Natural killer cell (primary cell): ENCODE results near the gene SETD1B. TPM values are rescaled to one million over a fixed set of nuclear protein-coding genes. Genes with fewer than 3 reads are reported as not detected.
A peak's percentile ranks its signal among the peaks of the same experiment; 100 is the strongest.

Experiments used
- ATAC-seq, 3 donors: fragments of 150-1000 bp in 2 of 3; fragments of 200-7000 bp in 1 of 3; cut with Tn5 transposase; 1 replicate in 1 of 3; 2 replicates in 2 of 3; pipeline ENCODE4 v1.10.0; 2021; ENCODE audit warnings: mild to moderate bottlenecking in 2 of 3, moderate library complexity in 2 of 3
- DNase-seq, 2 donors: peaks; one replicate each; pipeline versions ENCODE4 v3.0.0 to v3.0.0-alpha.2; 2013 to 2021; ENCODE audit warnings: mixed read lengths in 1 of 2
- H3K27ac ChIP-seq: one replicate; pipeline ENCODE4 v1.5.1; 2013; ENCODE audit warnings: mild to moderate bottlenecking, low read length
- H3K27me3 ChIP-seq: one replicate; pipeline ENCODE4 v1.6.1; 2013; ENCODE audit warnings: low read length; ENCODE audit not compliant: control insufficient read depth, insufficient read depth
- H3K36me3 ChIP-seq: one replicate; pipeline ENCODE4 v1.6.1; 2013; ENCODE audit warnings: low read length; ENCODE audit not compliant: control insufficient read depth, insufficient read depth
- H3K4me1 ChIP-seq: one replicate; pipeline ENCODE4 v1.6.1; 2013; ENCODE audit warnings: low read length; ENCODE audit not compliant: control insufficient read depth, insufficient read depth
- H3K4me3 ChIP-seq: one replicate; pipeline ENCODE4 v1.5.1; 2013; ENCODE audit warnings: low read length
- H3K9me3 ChIP-seq: one replicate; pipeline ENCODE4 v1.6.1; 2013; ENCODE audit warnings: low read length; ENCODE audit not compliant: control insufficient read depth, insufficient read depth
- H3K27ac Mint-ChIP-seq, 2 donors: one replicate each; pipeline ENCODE4 v1.8.0; 2022; ENCODE audit warnings: mild to moderate bottlenecking in 2 of 2, mixed read lengths in 2 of 2, moderate library complexity in 1 of 2
- H3K27me3 Mint-ChIP-seq, 2 donors: one replicate each; pipeline ENCODE4 v1.8.0; 2022; ENCODE audit warnings: low read depth in 2 of 2, mixed read lengths in 2 of 2
- H3K36me3 Mint-ChIP-seq: one replicate; pipeline ENCODE4 v1.8.0; 2022; ENCODE audit warnings: mixed read lengths
- H3K4me1 Mint-ChIP-seq, 2 donors: one replicate each; pipeline ENCODE4 v1.8.0; 2022; ENCODE audit warnings: mixed read lengths in 2 of 2
- H3K4me3 Mint-ChIP-seq: one replicate; pipeline ENCODE4 v1.8.0; 2022; ENCODE audit warnings: mild to moderate bottlenecking, moderate library complexity, mixed read lengths
- H3K9me3 Mint-ChIP-seq, 2 donors: one replicate each; pipeline ENCODE4 v1.8.0; 2022; ENCODE audit warnings: mixed read lengths in 2 of 2
- WGBS: methylation state at CpG from one replicate; pipeline ENCODE4 v1.1.7; 2013; ENCODE audit warnings: missing lambda C conversion rate; ENCODE audit not compliant: insufficient coverage; 5-methylcytosine and 5-hydroxymethylcytosine counted together
- intact Hi-C: fragments of 100-400 bp; cut with micrococcal nuclease; formaldehyde crosslinking; loops from one replicate; pipeline ENCODE4 v1.14.2; 2022
- total RNA-seq, 4 donors: library from RNA; stranded (reverse); fragments of 120-200 nt in 1 of 4; gene quantifications; one replicate each; pipeline versions ENCODE4 v1.2.3 to v1.2.4, GENCODE V29; 2013 to 2022
- TF ChIP-seq, protein P1 (sequence below): fragments of 200-600 bp; IDR thresholded peaks from one replicate; pipeline ENCODE4 v1.8.0; 2022; ENCODE audit warnings: antibody characterized with exemption

Gene SETD1B
- total RNA-seq, 3 donors from 2014 or later (not counting 1 experiment from before 2014, with no cell fraction given), result 55.1 to 57.5 (median 56.2) TPM

DNA sequence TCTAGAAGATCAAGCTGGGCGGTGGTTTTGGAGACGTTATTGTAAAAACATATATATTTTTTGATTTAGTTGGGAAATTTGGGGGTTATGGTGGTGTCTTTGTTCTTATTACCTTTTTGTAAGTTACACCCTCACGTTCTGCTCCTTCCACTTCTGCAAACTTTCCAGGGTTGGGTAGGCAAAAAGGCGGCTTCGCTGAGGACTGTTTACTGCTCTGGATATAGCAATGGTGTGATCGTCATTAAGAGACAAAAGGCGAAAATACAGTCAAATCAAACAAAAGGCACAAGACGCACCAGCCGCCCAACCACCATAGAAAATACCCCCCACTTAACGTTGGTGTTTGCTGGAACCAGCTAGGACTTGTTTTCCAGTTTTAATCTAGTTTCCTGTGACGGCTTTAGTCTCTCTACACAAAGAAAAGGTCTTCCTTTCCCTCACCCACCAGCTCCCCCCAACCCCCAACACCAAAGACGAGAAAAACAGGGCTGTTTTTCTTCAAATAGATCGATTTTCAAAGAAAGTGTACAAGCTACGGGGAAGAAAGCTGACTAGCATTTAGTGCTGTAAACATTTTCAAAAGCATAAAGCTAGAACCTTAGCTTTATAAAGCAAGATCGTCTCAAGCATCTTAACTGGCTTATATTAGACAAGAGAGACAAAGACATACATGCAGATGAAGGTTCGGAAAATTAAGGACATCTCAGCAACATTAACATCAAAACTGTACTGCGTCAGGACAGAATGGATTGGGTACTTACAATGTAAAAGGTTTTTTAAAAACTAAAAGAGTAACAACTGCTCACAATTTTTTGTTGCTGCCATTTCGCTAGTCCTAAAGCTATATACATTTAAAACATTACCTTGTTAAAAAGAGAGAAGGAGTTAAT, 2.0 kb upstream of the SETD1B start:
- H3K4me1 Mint-ChIP-seq, result peaks cover 49 to 58% of the 10 kb centered on the region in 2 donors
- peak overlapping the region; percentile 100 for H3K27ac Mint-ChIP-seq
- 0% methylated on average over 14 of the region's 18 CpGs for WGBS
- no peaks in the 10 kb centered on the region for H3K36me3 Mint-ChIP-seq
- no peaks in the 10 kb centered on the region for H3K27me3 Mint-ChIP-seq
- intact Hi-C loops, result loop anchor here (1.0 to 5.0 kb wide), 5 partner anchors 8 to 700 kb away; partner anchors contain the start of genes ORAI1, PSMD9 and ZCCHC8
- ATAC-seq (no peak), DNase-seq (peak in 1 of 2 donors; percentile 82)
- Histone ChIP-seq H3K27ac (peak overlapping the region; percentile 97), H3K27me3 (no peaks in the 10 kb centered on the region), H3K4me3 (peak overlapping the region; percentile 57), H3K36me3 (peaks cover 22% of the 10 kb centered on the region), H3K4me1 (peaks cover 53% of the 10 kb centered on the region), H3K9me3 (no peaks in the 10 kb centered on the region)
- H3K9me3 Mint-ChIP-seq, result no peaks in the 10 kb centered on the region
- TF ChIP-seq, protein P1, sequence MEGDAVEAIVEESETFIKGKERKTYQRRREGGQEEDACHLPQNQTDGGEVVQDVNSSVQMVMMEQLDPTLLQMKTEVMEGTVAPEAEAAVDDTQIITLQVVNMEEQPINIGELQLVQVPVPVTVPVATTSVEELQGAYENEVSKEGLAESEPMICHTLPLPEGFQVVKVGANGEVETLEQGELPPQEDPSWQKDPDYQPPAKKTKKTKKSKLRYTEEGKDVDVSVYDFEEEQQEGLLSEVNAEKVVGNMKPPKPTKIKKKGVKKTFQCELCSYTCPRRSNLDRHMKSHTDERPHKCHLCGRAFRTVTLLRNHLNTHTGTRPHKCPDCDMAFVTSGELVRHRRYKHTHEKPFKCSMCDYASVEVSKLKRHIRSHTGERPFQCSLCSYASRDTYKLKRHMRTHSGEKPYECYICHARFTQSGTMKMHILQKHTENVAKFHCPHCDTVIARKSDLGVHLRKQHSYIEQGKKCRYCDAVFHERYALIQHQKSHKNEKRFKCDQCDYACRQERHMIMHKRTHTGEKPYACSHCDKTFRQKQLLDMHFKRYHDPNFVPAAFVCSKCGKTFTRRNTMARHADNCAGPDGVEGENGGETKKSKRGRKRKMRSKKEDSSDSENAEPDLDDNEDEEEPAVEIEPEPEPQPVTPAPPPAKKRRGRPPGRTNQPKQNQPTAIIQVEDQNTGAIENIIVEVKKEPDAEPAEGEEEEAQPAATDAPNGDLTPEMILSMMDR, result no peak
- H3K4me3 Mint-ChIP-seq, result peak overlapping the region; percentile 100

DNA sequence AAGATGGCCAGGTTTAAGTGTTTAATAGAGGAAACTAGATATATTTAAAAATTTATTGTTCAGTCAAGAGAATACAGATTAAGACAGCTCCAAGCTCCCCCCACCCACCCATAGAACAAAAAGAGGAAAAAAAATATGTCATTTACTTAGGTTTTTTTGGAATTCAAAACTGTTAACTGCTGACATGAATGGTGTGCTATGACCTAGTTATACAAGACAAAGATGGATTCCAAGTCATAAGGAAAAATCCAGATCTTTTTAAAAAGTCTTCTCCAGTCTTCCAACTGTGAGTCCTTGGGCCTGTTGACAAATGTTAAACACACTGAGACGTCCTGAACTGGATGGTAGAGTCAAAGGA, 1.3 kb upstream of the SETD1B start:
- no peak for ATAC-seq
- no peaks in the 10 kb centered on the region for H3K27me3 Mint-ChIP-seq
- DNase-seq, result no peak
- intact Hi-C loops, result loop anchor here (1.0 to 5.0 kb wide), 5 partner anchors 8 to 700 kb away; partner anchors contain the start of genes ORAI1, PSMD9 and ZCCHC8
- H3K4me1 Mint-ChIP-seq, result peaks cover 47 to 58% of the 10 kb centered on the region in 2 donors
- peak overlapping the region; percentile 100 for H3K27ac Mint-ChIP-seq
- H3K36me3 ChIP-seq, result peaks cover 26% of the 10 kb centered on the region
- H3K36me3 Mint-ChIP-seq, result no peaks in the 10 kb centered on the region
- peak overlapping the region; percentile 97 for H3K27ac ChIP-seq
- TF ChIP-seq, protein P1, result no peak
- H3K9me3 Mint-ChIP-seq, result no peaks in the 10 kb centered on the region
- H3K4me3 ChIP-seq, result peak overlapping the region; percentile 57
- no peaks in the 10 kb centered on the region for H3K27me3 ChIP-seq
- WGBS, result 0% methylated on average over 1 of the region's 1 CpG
- peak overlapping the region; percentile 100 for H3K4me3 Mint-ChIP-seq
- no peaks in the 10 kb centered on the region for H3K9me3 ChIP-seq
- peaks cover 60% of the 10 kb centered on the region for H3K4me1 ChIP-seq

DNA sequence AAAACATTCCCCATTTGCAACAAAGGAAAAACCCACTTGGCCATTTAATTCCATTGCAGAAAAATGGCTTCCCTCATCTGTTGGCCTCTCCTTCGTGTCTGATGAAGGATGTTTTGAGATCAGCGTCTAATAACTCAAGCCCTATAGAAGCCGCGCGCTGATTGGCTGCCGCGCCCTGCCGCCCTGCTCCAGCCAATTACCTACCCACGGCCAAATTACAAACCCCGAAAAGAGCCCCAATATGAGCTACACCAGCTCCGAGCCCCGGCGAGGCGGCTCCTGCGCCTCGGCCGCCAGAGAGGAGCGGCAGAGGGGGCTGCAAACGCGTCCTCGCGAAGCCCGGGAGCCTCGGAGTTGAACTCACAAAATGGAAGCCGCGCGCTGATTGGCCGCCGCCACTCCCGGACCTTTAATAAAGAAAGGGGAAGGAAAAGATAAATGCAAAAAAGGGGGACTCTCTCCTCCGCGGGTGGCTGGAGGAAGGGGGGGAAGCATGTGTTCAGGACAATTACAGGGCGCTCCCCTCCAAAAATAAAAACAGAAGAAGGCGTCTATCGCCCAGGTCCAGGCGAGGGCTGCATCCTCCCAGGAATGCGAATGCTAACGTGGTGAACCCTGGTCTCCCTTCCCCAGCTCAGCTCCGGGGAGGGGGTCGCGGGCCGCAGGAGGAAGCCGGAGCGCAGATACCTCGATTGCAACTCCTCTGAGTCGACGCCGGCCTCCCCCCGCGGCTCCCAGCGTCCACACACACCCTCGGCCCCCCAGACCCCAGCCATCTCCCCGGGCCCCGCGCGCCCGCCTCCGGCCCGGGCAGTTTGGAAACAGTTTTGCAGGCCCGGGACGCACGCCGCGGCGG, 738 bp upstream of the SETD1B start:
- DNase-seq, result peak; percentile 85 to 94
- Histone ChIP-seq H3K9me3 (no peaks in the 10 kb centered on the region), H3K36me3 (peaks cover 27% of the 10 kb centered on the region), H3K4me1 (peaks cover 60% of the 10 kb centered on the region), H3K27me3 (no peaks in the 10 kb centered on the region), H3K4me3 (peak overlapping the region; percentile 57), H3K27ac (peak overlapping the region; percentile 97)
- Mint-ChIP-seq H3K9me3 (no peaks in the 10 kb centered on the region), H3K36me3 (no peaks in the 10 kb centered on the region), H3K27me3 (no peaks in the 10 kb centered on the region), H3K4me1 (peaks cover 44 to 58% of the 10 kb centered on the region in 2 donors), H3K4me3 (peak overlapping the region; percentile 100), H3K27ac (peak overlapping the region; percentile 100)
- ATAC-seq, result peak; percentile 52 to 69 (median 59)
- intact Hi-C loops, result loop anchor here (1.0 to 5.0 kb wide), 5 partner anchors 9 to 699 kb away; partner anchors contain the start of genes ORAI1, PSMD9 and ZCCHC8
- under 1% methylated on average over 65 of the region's 65 CpGs for WGBS
- TF ChIP-seq, protein P1, result no peak
